GM12878 (cell line): ENCODE measurements around the gene MYOCD. TPM values are rescaled to one million over a fixed set of nuclear protein-coding genes. Genes with fewer than 3 reads are reported as not detected.

ENCODE experiments used
- ATAC-seq: fragments of 200-7000 bp; cut with Tn5 transposase; 3 replicates; pipeline ENCODE4 v1.9.1; 2020; ENCODE audit warnings: mild to moderate bottlenecking, moderate library complexity
- BruUV-seq: library from RNA; stranded (reverse); fragments of 400-500 nt; replicated peaks from 2 replicates; lab custom pipeline; 2021; lab: Mats Ljungman, UMichigan
- CTCF ChIA-PET: fragments of 300-600 bp; sonication (Branson Sonifier 250); formaldehyde crosslinking; extraction: SDS; loops from one replicate; lab custom pipeline; 2021; ENCODE audit warnings: inconsistent platforms; lab: Yijun Ruan, JAX
- POLR2A ChIA-PET: fragments of 350-600 bp; formaldehyde crosslinking; extraction: SDS; loops from one replicate; lab custom pipeline; 2021; ENCODE audit warnings: inconsistent platforms; lab: Charles Lee
- RAD21 ChIA-PET: fragments of 300-600 bp; sonication (Branson Sonifier 250); formaldehyde crosslinking; loops from one replicate; lab custom pipeline; 2023; ENCODE audit warnings: antibody characterized with exemption; ENCODE audit not compliant: unreplicated experiment; lab: Charles Lee
- SMC1A ChIA-PET: fragments of 300-600 bp; sonication (Branson Sonifier 250); formaldehyde crosslinking; loops from one replicate; lab custom pipeline; 2023; ENCODE audit not compliant: unreplicated experiment, uncharacterized antibody; lab: Charles Lee
- DNase-seq: peaks from one replicate; pipeline ENCODE4 v3.0.0-alpha.2; 2011; ENCODE audit warnings: low read depth, low spot score
- FAIRE-seq: peaks from 3 replicates; lab custom pipeline; 2011; peaks lifted over from hg19 to GRCh38; lab: Jason Lieb, UNC
- H2AFZ ChIP-seq: 2 replicates; pipeline ENCODE4 v1.6.0; 2011; ENCODE audit warnings: low read depth, low read length, control low read depth; ENCODE audit not compliant: control insufficient read depth
- H3K27ac ChIP-seq: 2 replicates; pipeline ENCODE4 v1.5.1; 2011; ENCODE audit warnings: control low read depth; ENCODE audit not compliant: control insufficient read depth, insufficient read depth
- H3K27me3 ChIP-seq, 2 experiments: replicated peaks in 1 of 2; 2 replicates each; pipeline versions ENCODE4 v1.6.0 to v1.6.1; 2011; ENCODE audit warnings: low read length in 1 of 2; ENCODE audit not compliant: control insufficient read depth in 2 of 2, insufficient read depth in 2 of 2
- H3K36me3 ChIP-seq, 2 experiments: 2 replicates each; pipeline ENCODE4 v1.5.1; 2011; ENCODE audit warnings: low read length in 1 of 2; ENCODE audit not compliant: control insufficient read depth in 2 of 2, insufficient read depth in 2 of 2
- H3K4me1 ChIP-seq: 2 replicates; pipeline ENCODE4 v1.6.1; 2011; ENCODE audit warnings: mild to moderate bottlenecking, low read length, moderate library complexity, mixed read lengths; ENCODE audit not compliant: control insufficient read depth, insufficient read depth
- H3K4me2 ChIP-seq: 2 replicates; pipeline ENCODE4 v1.6.0; 2011; ENCODE audit warnings: control low read depth; ENCODE audit not compliant: control insufficient read depth, insufficient read depth
- H3K4me3 ChIP-seq: fragments of 200-600 bp; sonication (generic); 2 replicates; pipeline ENCODE4 v1.5.1; 2016
- H3K79me2 ChIP-seq: 2 replicates; pipeline ENCODE4 v1.6.0; 2011; ENCODE audit warnings: low read length; ENCODE audit not compliant: control insufficient read depth, insufficient read depth
- H3K9ac ChIP-seq: 2 replicates; pipeline ENCODE4 v1.8.0; 2011; ENCODE audit warnings: low read length, control low read depth, mixed read lengths; ENCODE audit not compliant: control insufficient read depth, insufficient read depth
- H3K9me3 ChIP-seq: replicated peaks from 3 replicates; pipeline ENCODE4 v1.5.1; 2011; ENCODE audit warnings: mild to moderate bottlenecking, low read length; ENCODE audit not compliant: control insufficient read depth, insufficient read depth
- H4K20me1 ChIP-seq: 2 replicates; pipeline ENCODE4 v1.6.0; 2011; ENCODE audit not compliant: control insufficient read depth, insufficient read depth
- BMI1 ChIP-seq: fragments of 450-650 bp; IDR thresholded peaks from 2 replicates; pipeline ENCODE4 v1.6.1; 2016; ENCODE audit warnings: mild to moderate bottlenecking, moderate library complexity, borderline replicate concordance
- E4F1 ChIP-seq: fragments of 450-650 bp; IDR thresholded peaks from 2 replicates; pipeline ENCODE4 v1.6.1; 2018; ENCODE audit warnings: borderline replicate concordance, mild to moderate bottlenecking; ENCODE audit not compliant: partially characterized antibody
- FOXM1 ChIP-seq: IDR thresholded peaks from 2 replicates; pipeline ENCODE4 v1.6.1; 2012; ENCODE audit warnings: low read depth, mild to moderate bottlenecking, inconsistent platforms, low read length, moderate library complexity
- HDAC2 ChIP-seq: fragments of 200-600 bp; sonication (generic); IDR thresholded peaks from 2 replicates; pipeline ENCODE4 v1.6.1; 2017
- IRF4 ChIP-seq: IDR thresholded peaks from 2 replicates; pipeline ENCODE4 v1.6.1; 2011; ENCODE audit warnings: low read depth, low read length
- NR2F1 ChIP-seq: fragments of 450-650 bp; conservative IDR thresholded peaks from 2 replicates; pipeline ENCODE4 v1.6.1; 2017; ENCODE audit warnings: mild to moderate bottlenecking
- PRDM15 ChIP-seq: fragments of 450-650 bp; formaldehyde crosslinking; IDR thresholded peaks from 2 replicates; pipeline ENCODE4 v1.4.0; 2020; ENCODE audit warnings: mild to moderate bottlenecking, moderate library complexity
- RB1 ChIP-seq: fragments of 450-650 bp; formaldehyde crosslinking; IDR thresholded peaks from 2 replicates; pipeline ENCODE4 v1.6.1; 2017; ENCODE audit warnings: mild to moderate bottlenecking, borderline replicate concordance
- RELA ChIP-seq: fragments of 450-650 bp; IDR thresholded peaks from 2 replicates; pipeline ENCODE4 v1.8.0; 2014; ENCODE audit warnings: borderline replicate concordance; ENCODE audit not compliant: partially characterized antibody
- SIX5 ChIP-seq: IDR thresholded peaks from 2 replicates; pipeline ENCODE4 v1.6.1; 2011; ENCODE audit warnings: mild to moderate bottlenecking, low read depth, low read length, moderate library complexity; ENCODE audit not compliant: severe bottlenecking
- SMC3 ChIP-seq: IDR thresholded peaks from 2 replicates; pipeline ENCODE4 v1.6.1; 2011; ENCODE audit warnings: low read length, improper control_type of control experiment, borderline replicate concordance
- SP1 ChIP-seq: IDR thresholded peaks from one replicate; pipeline ENCODE4 v1.6.1; 2011; ENCODE audit warnings: low read depth, low read length
- WGBS: methylation state at CpG from one replicate; pipeline ENCODE4 v1.1.6; 2016; ENCODE audit warnings: low lambda C conversion rate; ENCODE audit not compliant: insufficient replicate concordance, insufficient coverage; ENCODE audit errors: missing lambda C conversion rate; 5-methylcytosine and 5-hydroxymethylcytosine counted together
- in situ Hi-C: fragments of 300-500 bp; cut with MboI; formaldehyde crosslinking; loops from 9 replicates; pipeline ENCODE4 v1.14.3; 2018; ENCODE audit warnings: mixed read lengths
- intact Hi-C: fragments of 100-400 bp; cut with micrococcal nuclease; formaldehyde crosslinking; loops from one replicate; pipeline ENCODE4 v1.14.2; 2022; ENCODE audit not compliant: unreplicated experiment
- polyA plus RNA-seq, 11 experiments: library from polyadenylated mRNA; depleted of rRNA in 4 of 11; unstranded in 6 of 11; stranded (reverse) in 5 of 11; fragments of >200 nt; fragmentation: Nextera tagmentation in 4 of 11; fragmentation: Illumina TruSeq in 1 of 11; extraction: Ambion mirVana in 4 of 11; extraction: Trizol in 1 of 11; gene quantifications; 1 replicate in 1 of 11; 2 replicates in 10 of 11; pipeline versions ENCODE4 v1.2.1 to v1.2.3, GENCODE V29; 2011 to 2016; ENCODE audit warnings: inconsistent platforms in 2 of 11, missing spikeins in 2 of 11, low read depth in 1 of 11
- total RNA-seq, 4 experiments: library from RNA; depleted of rRNA in 3 of 4; stranded (reverse); fragments of >200 nt in 3 of 4; fragmentation: Illumina TruSeq in 1 of 4; extraction: Trizol in 1 of 4; gene quantifications; 2 replicates each; pipeline versions ENCODE4 v1.2.1 to v1.2.3, GENCODE V29; 2013 to 2021
- TF ChIP-seq, protein P1 (sequence below): IDR thresholded peaks from 2 replicates; pipeline ENCODE4 v1.6.1; 2011; ENCODE audit warnings: borderline replicate concordance, low read depth, mild to moderate bottlenecking, moderate library complexity, low read length; ENCODE audit not compliant: insufficient read depth, poor library complexity, severe bottlenecking

MYOCD gene
- total and polyA plus RNA-seq, 10 of the 15 experiments (the other 5 are each of a cell fraction or from before 2014, with no cell fraction given): not detected

- Histone ChIP-seq H3K79me2 (no peaks in the 10 kb centered on the region), H2AFZ (no peak overlapping the region), H3K9ac (no peak overlapping the region), H4K20me1 (no peaks in the 10 kb centered on the region), H3K36me3 (no peaks in the 10 kb centered on the region), H3K4me1 (no peaks in the 10 kb centered on the region), H3K4me3 (no peak overlapping the region), H3K27ac (no peak overlapping the region), H3K4me2 (no peak overlapping the region), H3K27me3 (no peaks in the 10 kb centered on the region), H3K9me3 (no peaks in the 10 kb centered on the region)
- 21% methylated on average over 3 of the region's 3 CpGs for WGBS
- DNase-seq (no peak), ATAC-seq (no peak), FAIRE-seq (no peak)
- POLR2A ChIA-PET: no interaction called here
- BruUV-seq: no TSS peak
- SMC1A ChIA-PET: no interaction called here
- no peak for TF ChIP-seq SMC3
- no peak for TF ChIP-seq IRF4
- no peak for TF ChIP-seq SIX5
- no peak for TF ChIP-seq RELA
- no peak for TF ChIP-seq RB1
- no peak for TF ChIP-seq SP1
- no peak for TF ChIP-seq PRDM15 (CRISPR knock-in tag)
- no peak for TF ChIP-seq NR2F1
- no peak for TF ChIP-seq E4F1
- TF ChIP-seq, protein P1, sequence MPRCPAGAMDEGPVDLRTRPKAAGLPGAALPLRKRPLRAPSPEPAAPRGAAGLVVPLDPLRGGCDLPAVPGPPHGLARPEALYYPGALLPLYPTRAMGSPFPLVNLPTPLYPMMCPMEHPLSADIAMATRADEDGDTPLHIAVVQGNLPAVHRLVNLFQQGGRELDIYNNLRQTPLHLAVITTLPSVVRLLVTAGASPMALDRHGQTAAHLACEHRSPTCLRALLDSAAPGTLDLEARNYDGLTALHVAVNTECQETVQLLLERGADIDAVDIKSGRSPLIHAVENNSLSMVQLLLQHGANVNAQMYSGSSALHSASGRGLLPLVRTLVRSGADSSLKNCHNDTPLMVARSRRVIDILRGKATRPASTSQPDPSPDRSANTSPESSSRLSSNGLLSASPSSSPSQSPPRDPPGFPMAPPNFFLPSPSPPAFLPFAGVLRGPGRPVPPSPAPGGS: no peak
- TF ChIP-seq FOXM1: no peak
- no peak for TF ChIP-seq HDAC2
- TF ChIP-seq BMI1: no peak
- in situ Hi-C loops: no loop called here
- intact Hi-C loops: no loop called here
- RAD21 ChIA-PET: no interaction called here
- CTCF ChIA-PET: no interaction called here
These were observed 47.3 kb downstream of the MYOCD start for GRCh38 chr17:12712941-12713340.
